ENCODE measurements around the gene C10orf67.

C10orf67 gene

GRCh38 chr10:23189024-23189423 lies 155.6 kb downstream of the C10orf67 start:
- TF ChIP-seq CTCF (IDR thresholded peaks at IDR 0.05; ENCODE audit: control insufficient read depth, insufficient read depth, low read depth, low read length, missing control alignments), result no peak
- DNase-seq (ENCODE audit: low read depth), result no peak
- no peak overlapping the region for H3K4me3 ChIP-seq (ENCODE audit: control insufficient read depth, low read depth, low read length)

GRCh38 chr10:23187155-23187554 lies 157.4 kb downstream of the C10orf67 start:
- DNase-seq (ENCODE audit: low read depth), result no peak
- H3K4me3 ChIP-seq (ENCODE audit: control insufficient read depth, low read depth, low read length), result no peak overlapping the region
- no peak for TF ChIP-seq CTCF (IDR thresholded peaks at IDR 0.05; ENCODE audit: control insufficient read depth, insufficient read depth, low read depth, low read length, missing control alignments)

- TF ChIP-seq CTCF (IDR thresholded peaks at IDR 0.05; ENCODE audit: control insufficient read depth, insufficient read depth, low read depth, low read length, missing control alignments), result no peak
- no peak overlapping the region for H3K4me3 ChIP-seq (ENCODE audit: control insufficient read depth, low read depth, low read length)
- DNase-seq (ENCODE audit: low read depth), result no peak
These were observed 157.9 kb downstream of the C10orf67 start for GRCh38 chr10:23186697-23187096.

GRCh38 chr10:23186178-23186577 lies 158.4 kb downstream of the C10orf67 start:
- no peak overlapping the region for H3K4me3 ChIP-seq (ENCODE audit: control insufficient read depth, low read depth, low read length)
- TF ChIP-seq CTCF (IDR thresholded peaks at IDR 0.05; ENCODE audit: control insufficient read depth, insufficient read depth, low read depth, low read length, missing control alignments), result no peak
- no peak for DNase-seq (ENCODE audit: low read depth)

GRCh38 chr10:23174977-23175512 lies 169.6 kb downstream of the C10orf67 start:
- DNase-seq (ENCODE audit: low read depth), result no peak
- no peak for TF ChIP-seq CTCF (IDR thresholded peaks at IDR 0.05; ENCODE audit: control insufficient read depth, insufficient read depth, low read depth, low read length, missing control alignments)
- H3K4me3 ChIP-seq (ENCODE audit: control insufficient read depth, low read depth, low read length), result no peak overlapping the region

- DNase-seq (ENCODE audit: low read depth), result no peak
- H3K4me3 ChIP-seq (ENCODE audit: control insufficient read depth, low read depth, low read length), result no peak overlapping the region
- no peak for TF ChIP-seq CTCF (IDR thresholded peaks at IDR 0.05; ENCODE audit: control insufficient read depth, insufficient read depth, low read depth, low read length, missing control alignments)
These were observed 170.3 kb downstream of the C10orf67 start for GRCh38 chr10:23174074-23174976.
